CD4-positive, alpha-beta T cell treated with Interleukin-6 at 100 ng/mL for 8 hours (primary cell): ENCODE data around the gene COL23A1.

Experiments
- DNase-seq: peaks from one replicate; pipeline ENCODE4 v3.0.0-alpha.2; 2020; ENCODE audit warnings: mixed read lengths, low spot score

COL23A1 gene

GRCh38 chr5:178360222-178360925, 229.8 kb downstream of the COL23A1 start:
- DNase-seq: no peak

- DNase-seq: no peak
Observed at GRCh38 chr5:178359738-178360137, 230.5 kb downstream of the COL23A1 start.

DNA sequence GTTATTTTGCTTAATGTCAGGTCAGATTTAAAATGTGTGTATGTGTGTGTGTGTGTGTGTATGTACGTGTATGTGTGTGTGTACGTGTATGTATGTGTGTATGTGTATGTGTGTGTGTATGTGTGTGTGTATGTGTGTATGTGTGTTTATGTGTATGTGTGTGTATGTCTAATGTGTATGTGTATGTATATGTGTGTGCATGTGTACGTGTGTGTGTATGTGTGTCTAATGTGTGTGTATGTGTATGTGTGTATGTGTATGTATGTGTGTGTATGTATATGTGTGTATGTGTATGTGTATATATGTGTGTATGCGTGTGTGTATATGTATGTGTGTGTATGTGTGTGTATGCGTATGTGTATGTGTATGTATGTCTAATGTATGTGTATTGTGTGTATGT, 232.5 kb downstream of the COL23A1 start:
- no peak for DNase-seq

DNA sequence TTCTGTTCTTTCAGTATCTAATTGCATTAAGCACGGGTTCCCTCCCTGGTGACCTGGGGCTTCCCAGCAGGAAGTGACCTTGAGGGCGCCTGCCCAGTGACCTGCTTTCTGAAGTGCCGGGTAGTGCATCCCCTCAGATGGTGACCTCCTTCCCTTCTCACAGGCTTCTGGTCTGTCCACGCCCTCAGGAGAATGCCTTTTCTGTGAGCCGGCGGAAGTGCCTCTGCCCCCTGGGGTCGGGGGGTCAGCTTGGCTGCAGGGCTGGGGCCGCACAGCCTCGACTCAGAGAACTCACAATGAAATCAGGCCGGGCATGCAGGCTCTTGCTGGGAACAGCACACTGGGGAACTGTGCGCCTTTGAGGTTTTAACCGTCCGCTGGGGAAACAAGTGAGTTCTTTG, 233.1 kb downstream of the COL23A1 start:
- no peak for DNase-seq

DNA sequence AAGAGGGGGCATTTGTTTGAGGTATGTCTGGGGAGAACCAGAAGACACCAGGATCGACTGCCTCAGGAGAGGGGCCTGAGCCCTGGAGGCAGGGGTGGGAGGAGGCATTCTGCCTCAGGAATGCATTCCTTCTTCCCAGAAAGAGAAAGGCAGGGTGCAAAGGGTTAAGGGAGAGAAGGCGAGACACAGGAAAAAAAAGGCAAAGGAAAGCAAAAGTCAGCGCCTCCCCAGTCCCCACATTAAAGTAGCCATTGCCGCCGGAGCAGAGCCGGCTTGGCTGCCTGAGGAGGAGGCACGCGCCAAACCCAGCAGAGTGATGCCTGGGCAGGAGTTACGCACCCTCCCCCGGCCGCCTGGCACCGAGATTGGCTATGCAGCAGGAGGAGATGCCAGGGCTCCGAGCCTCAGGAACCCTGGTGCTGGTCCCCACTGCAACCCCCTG, 233.7 kb downstream of the COL23A1 start:
- no peak for DNase-seq

- DNase-seq: no peak
Observed at GRCh38 chr5:178355671-178356070, 234.5 kb downstream of the COL23A1 start.

DNA sequence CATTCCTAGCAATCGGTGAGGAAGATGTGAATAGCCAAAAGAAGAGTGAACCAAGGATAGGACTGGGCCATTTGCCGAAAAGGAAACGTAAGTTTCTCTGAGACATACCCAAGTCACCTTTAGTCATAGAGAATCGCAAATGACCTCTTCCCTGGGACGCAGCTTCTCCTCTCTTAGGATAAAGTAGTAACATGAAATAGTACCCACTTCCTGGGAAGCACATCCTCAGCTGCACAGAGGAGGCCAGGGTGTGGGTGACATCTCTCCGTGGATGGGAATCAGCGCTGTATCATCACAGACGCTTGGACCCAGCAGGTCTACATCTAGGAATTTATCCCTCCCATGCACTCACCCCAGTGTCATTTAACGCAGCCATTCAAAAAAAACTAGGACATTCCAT, 236.7 kb downstream of the COL23A1 start:
- DNase-seq: no peak

GRCh38 chr5:178352035-178352349, 238.2 kb downstream of the COL23A1 start:
- DNase-seq: no peak

- no peak for DNase-seq
Observed at GRCh38 chr5:178351221-178352034, 238.8 kb downstream of the COL23A1 start.

- DNase-seq: no peak
Observed at GRCh38 chr5:178350361-178351220, 239.6 kb downstream of the COL23A1 start.

GRCh38 chr5:178349625-178350353, 240.4 kb downstream of the COL23A1 start:
- DNase-seq: no peak

- DNase-seq: no peak
Observed at GRCh38 chr5:178349075-178349511, 241.1 kb downstream of the COL23A1 start.

DNA sequence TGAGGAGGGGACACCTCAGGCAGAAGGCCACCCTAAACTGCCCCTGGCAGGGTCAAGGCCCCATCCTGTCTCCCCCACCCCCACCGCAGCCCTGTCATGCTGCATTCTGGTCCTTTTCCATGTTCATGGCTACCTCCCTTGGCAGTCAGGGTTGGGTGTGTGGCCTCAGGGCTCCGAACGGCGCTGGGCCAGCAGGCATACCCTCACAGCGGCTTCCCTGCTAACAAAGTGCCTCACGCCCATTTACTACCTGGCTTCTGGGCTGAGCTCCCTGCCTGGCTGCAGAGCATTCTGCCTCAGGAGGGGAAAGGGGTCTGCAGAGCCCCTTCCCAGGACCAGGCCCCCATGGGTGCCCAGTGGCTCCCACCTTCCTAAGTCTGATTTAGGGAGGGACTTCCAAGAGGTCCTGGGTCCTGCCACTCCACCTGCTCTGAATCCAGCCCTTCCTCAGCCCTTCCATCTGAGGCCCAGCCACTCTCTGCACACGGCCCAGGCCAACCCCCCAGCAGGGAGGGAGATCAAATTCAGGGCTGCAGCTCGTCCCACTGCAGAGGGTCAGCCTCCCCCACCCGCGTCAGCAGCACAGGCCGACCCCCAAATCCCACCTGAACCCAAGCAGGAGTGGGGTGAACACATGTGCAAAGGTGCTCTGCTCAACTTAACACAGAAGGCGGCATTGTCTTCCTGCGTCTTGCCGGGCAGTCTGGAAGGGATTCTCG, 241.7 kb downstream of the COL23A1 start:
- DNase-seq: no peak

- DNase-seq: no peak
Observed at GRCh38 chr5:178347956-178348355, 242.2 kb downstream of the COL23A1 start.

DNA sequence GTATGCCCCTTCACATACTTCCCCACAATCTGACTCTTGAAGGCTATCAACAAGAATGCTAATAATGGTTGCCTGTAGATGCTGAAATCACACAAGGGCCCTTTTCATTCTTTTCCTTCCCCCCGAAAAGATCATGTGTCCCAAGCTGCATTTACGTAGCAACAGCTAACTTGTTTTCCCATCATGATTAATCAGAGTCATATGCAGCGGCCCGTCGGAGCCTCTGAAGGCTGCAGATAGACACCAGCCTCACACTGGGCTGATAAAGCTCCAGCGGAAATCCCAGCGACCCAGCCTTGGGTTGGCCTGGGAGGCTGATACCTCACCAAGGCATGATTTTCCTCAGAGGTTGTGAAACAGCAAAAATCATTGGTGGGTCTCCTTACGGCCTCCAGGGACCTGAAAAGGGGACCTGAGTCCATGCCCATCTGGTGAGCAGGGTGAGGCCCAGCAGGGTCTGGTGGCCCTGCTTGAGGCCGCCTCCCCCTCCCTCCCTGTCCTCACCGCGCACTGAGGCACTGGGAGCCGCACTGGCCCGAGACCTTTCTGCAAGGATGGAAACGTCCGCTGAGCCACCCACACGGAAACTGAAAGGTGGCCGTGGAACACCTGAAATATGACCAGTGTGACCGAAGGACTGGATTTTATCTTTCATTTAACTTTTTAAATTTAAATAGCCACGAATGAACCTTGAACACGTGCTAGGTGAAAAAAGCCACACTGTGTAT, 243.4 kb downstream of the COL23A1 start:
- no peak for DNase-seq

- no peak for DNase-seq
Observed at GRCh38 chr5:178343306-178343705, 246.9 kb downstream of the COL23A1 start.

DNA sequence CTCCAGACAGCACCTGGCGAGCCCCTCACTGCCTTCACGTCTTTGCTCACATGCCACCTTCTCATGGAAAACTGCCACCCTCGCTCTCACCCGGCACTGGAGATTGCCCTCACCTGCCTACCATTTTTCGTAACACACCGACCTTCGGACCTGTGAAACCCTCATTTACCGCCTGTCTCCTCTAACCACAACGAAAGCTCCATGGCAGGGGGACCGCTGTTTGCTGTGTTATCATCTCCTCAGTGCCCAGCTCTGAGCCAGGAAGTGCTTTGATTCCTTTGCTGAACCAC, 248.4 kb downstream of the COL23A1 start:
- no peak for DNase-seq

GRCh38 chr5:178341091-178341850, 248.9 kb downstream of the COL23A1 start:
- DNase-seq: no peak

GRCh38 chr5:178340637-178341036, 249.6 kb downstream of the COL23A1 start:
- DNase-seq: no peak

- no peak for DNase-seq
Observed at GRCh38 chr5:178340187-178340586, 250.0 kb downstream of the COL23A1 start.
